HepG2 (cell line): ENCODE results near the gene TACC3. TPM values are rescaled to one million over a fixed set of nuclear protein-coding genes. Genes with fewer than 3 reads are reported as not detected.
A peak's percentile ranks its signal among the peaks of the same experiment; 100 is the strongest.

Source experiments
- CCDC6 ChIP-seq: sonication (generic); formaldehyde crosslinking; IDR thresholded peaks from 2 replicates; pipeline ENCODE4 v1.8.1; 2022; ENCODE audit warnings: mild to moderate bottlenecking, missing genetic modification reagents, moderate library complexity
- EP300 ChIP-seq, 3 experiments: sonication (generic) in 1 of 3; formaldehyde crosslinking in 1 of 3; IDR thresholded peaks; 2 replicates each; pipeline versions ENCODE4 v1.5.1 to v1.6.1; 2011 to 2020; ENCODE audit warnings: low read depth in 2 of 3, low read length in 2 of 3, borderline replicate concordance in 1 of 3, improper control_type of control experiment in 1 of 3, mild to moderate bottlenecking in 1 of 3, missing genetic modification reagents in 1 of 3, moderate library complexity in 1 of 3
- JDP2 ChIP-seq: sonication (generic); formaldehyde crosslinking; IDR thresholded peaks from 2 replicates; pipeline ENCODE4 v1.8.1; 2022; ENCODE audit warnings: missing genetic modification reagents, borderline replicate concordance
- KLF6 ChIP-seq: IDR thresholded peaks from 2 replicates; pipeline ENCODE4 v1.8.0; 2016; ENCODE audit warnings: missing biosample characterization, missing genetic modification reagents
- MATR3 ChIP-seq: sonication (generic); formaldehyde crosslinking; IDR thresholded peaks from 2 replicates; pipeline ENCODE4 v1.4.0; 2020; ENCODE audit warnings: missing genetic modification reagents
- PRPF4 ChIP-seq: fragments of 200-400 bp; formaldehyde crosslinking; IDR thresholded peaks from 2 replicates; pipeline ENCODE4 v1.6.1; 2016; ENCODE audit warnings: low read length, low read depth; ENCODE audit not compliant: poor library complexity, severe bottlenecking
- RFX3 ChIP-seq: IDR thresholded peaks from 2 replicates; pipeline ENCODE4 v1.6.1; 2016; ENCODE audit warnings: missing biosample characterization, missing genetic modification reagents
- RFXANK ChIP-seq: IDR thresholded peaks from 2 replicates; pipeline ENCODE4 v1.6.1; 2016
- SALL1 ChIP-seq: sonication (generic); formaldehyde crosslinking; IDR thresholded peaks from 2 replicates; pipeline ENCODE4 v1.8.0; 2022; ENCODE audit warnings: mild to moderate bottlenecking, missing genetic modification reagents
- SIN3A ChIP-seq: IDR thresholded peaks from 2 replicates; pipeline ENCODE4 v1.6.1; 2011; ENCODE audit warnings: low read depth, mild to moderate bottlenecking, control low read depth, low read length, borderline replicate concordance
- TEF ChIP-seq: sonication (generic); formaldehyde crosslinking; IDR thresholded peaks from 2 replicates; pipeline ENCODE4 v1.5.0; 2020; ENCODE audit warnings: missing genetic modification reagents
- TRIM24 ChIP-seq: sonication (generic); formaldehyde crosslinking; IDR thresholded peaks from 2 replicates; pipeline ENCODE4 v1.8.0; 2022; ENCODE audit warnings: mild to moderate bottlenecking, missing genetic modification reagents
- ZNF17 ChIP-seq: sonication (generic); formaldehyde crosslinking; IDR thresholded peaks from 2 replicates; pipeline ENCODE4 v1.5.0; 2020; ENCODE audit warnings: mild to moderate bottlenecking, missing genetic modification reagents
- ZNF280D ChIP-seq: sonication (generic); formaldehyde crosslinking; IDR thresholded peaks from 2 replicates; pipeline ENCODE4 v1.5.1; 2020; ENCODE audit warnings: mild to moderate bottlenecking, missing genetic modification reagents
- ZNF317 ChIP-seq: sonication (generic); formaldehyde crosslinking; IDR thresholded peaks from 2 replicates; pipeline ENCODE4 v1.5.0; 2020; ENCODE audit warnings: mild to moderate bottlenecking, missing genetic modification reagents
- ZNF513 ChIP-seq: sonication (generic); formaldehyde crosslinking; conservative IDR thresholded peaks from 2 replicates; pipeline ENCODE4 v1.5.0; 2020; ENCODE audit warnings: missing genetic modification reagents
- polyA plus RNA-seq, 8 experiments: library from polyadenylated mRNA; depleted of rRNA in 3 of 8; stranded (reverse) in 7 of 8; unstranded in 1 of 8; fragments of >200 nt; fragmentation: Illumina TruSeq in 4 of 8; extraction: Trizol in 4 of 8; gene quantifications; 2 replicates each; pipeline versions ENCODE4 v1.2.1 to v1.2.3, GENCODE V29; 2011 to 2016; ENCODE audit warnings: low read depth in 4 of 8, missing spikeins in 1 of 8, mixed read lengths in 1 of 8; ENCODE audit not compliant: insufficient read depth in 1 of 8
- total RNA-seq, 5 experiments: library from RNA; depleted of rRNA; stranded (reverse); fragments of >200 nt; fragmentation: Illumina TruSeq; extraction: Trizol; gene quantifications; 2 replicates each; pipeline ENCODE4 v1.2.3, GENCODE V29; 2016; ENCODE audit warnings: low read depth in 1 of 5
- TF ChIP-seq, protein P1 (sequence below): sonication (generic); formaldehyde crosslinking; IDR thresholded peaks from 2 replicates; pipeline ENCODE4 v1.5.1; 2020; ENCODE audit warnings: mild to moderate bottlenecking, missing genetic modification reagents, borderline replicate concordance

TACC3 gene
- total and polyA plus RNA-seq, 2 of the 13 experiments (the other 11 are each of a cell fraction or from before 2014, with no cell fraction given) = 20.3 to 21.2 TPM

DNA sequence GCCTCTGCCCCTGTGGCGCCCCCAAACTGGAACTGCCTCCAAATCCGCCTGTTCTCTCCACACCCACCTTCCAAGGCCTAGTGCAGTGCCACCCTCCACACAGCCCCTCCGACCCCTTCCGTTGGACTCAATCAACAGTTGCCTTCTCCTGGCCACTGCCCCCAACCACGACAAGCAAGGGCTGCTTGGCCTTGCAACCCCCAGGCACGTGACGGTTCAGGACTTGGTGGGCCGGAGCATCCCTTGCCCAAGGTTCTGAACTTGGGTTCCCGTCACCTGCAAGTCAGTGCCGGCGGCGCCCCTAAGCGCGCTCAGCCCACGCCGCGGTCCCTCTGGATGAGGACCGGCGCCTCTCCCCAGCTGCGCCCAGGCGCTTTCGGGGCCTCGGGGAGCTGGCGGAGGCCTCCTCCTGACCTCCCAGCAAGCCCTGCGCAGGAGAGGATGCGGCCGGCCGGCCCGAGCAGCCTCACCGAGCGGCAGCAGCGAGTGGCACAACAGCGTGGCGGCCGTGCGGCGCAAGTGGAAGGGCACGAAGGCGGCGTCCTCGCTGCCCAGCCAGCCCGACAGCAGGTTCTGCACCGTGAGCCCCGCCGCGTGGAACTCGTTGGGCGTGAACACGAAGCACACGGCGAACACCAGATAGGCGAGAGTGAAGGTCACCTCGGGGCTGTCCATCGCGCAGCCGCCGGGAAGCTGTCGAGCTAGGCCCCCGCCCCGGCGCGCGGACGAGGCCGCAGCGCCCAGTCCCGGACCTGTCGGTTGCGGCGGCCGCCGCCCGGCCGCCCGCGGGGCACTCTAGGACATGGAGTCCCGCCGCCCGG is 948 bp upstream of the TACC3 start (continued):
- TF ChIP-seq ZNF280D (no peak), TEF (CRISPR knock-in tag) (no peak), KLF6 (CRISPR knock-in tag) (no peak), RFXANK (no peak), RFX3 (CRISPR knock-in tag) (no peak), SIN3A (no peak), TRIM24 (CRISPR knock-in tag) (no peak), ZNF513 (CRISPR knock-in tag) (no peak; the same call in 1 of the 2 replicates), EP300 (IDR thresholded peaks at IDR 0.05; ENCODE audit: low read depth in 2 of 2, low read length in 2 of 2) (no peak), EP300 (CRISPR knock-in tag; IDR thresholded peaks at IDR 0.05; ENCODE audit: borderline replicate concordance) (no peak), PRPF4 (no peak), MATR3 (CRISPR knock-in tag) (no peak), ZNF317 (CRISPR knock-in tag) (peak; percentile 22; the same call in 1 of the 2 replicates), ZNF17 (CRISPR knock-in tag) (no peak), JDP2 (CRISPR knock-in tag) (no peak), CCDC6 (peak; percentile 36; the same call in 1 of the 2 replicates), SALL1 (peak; percentile 61)
- TF ChIP-seq, protein P1, sequence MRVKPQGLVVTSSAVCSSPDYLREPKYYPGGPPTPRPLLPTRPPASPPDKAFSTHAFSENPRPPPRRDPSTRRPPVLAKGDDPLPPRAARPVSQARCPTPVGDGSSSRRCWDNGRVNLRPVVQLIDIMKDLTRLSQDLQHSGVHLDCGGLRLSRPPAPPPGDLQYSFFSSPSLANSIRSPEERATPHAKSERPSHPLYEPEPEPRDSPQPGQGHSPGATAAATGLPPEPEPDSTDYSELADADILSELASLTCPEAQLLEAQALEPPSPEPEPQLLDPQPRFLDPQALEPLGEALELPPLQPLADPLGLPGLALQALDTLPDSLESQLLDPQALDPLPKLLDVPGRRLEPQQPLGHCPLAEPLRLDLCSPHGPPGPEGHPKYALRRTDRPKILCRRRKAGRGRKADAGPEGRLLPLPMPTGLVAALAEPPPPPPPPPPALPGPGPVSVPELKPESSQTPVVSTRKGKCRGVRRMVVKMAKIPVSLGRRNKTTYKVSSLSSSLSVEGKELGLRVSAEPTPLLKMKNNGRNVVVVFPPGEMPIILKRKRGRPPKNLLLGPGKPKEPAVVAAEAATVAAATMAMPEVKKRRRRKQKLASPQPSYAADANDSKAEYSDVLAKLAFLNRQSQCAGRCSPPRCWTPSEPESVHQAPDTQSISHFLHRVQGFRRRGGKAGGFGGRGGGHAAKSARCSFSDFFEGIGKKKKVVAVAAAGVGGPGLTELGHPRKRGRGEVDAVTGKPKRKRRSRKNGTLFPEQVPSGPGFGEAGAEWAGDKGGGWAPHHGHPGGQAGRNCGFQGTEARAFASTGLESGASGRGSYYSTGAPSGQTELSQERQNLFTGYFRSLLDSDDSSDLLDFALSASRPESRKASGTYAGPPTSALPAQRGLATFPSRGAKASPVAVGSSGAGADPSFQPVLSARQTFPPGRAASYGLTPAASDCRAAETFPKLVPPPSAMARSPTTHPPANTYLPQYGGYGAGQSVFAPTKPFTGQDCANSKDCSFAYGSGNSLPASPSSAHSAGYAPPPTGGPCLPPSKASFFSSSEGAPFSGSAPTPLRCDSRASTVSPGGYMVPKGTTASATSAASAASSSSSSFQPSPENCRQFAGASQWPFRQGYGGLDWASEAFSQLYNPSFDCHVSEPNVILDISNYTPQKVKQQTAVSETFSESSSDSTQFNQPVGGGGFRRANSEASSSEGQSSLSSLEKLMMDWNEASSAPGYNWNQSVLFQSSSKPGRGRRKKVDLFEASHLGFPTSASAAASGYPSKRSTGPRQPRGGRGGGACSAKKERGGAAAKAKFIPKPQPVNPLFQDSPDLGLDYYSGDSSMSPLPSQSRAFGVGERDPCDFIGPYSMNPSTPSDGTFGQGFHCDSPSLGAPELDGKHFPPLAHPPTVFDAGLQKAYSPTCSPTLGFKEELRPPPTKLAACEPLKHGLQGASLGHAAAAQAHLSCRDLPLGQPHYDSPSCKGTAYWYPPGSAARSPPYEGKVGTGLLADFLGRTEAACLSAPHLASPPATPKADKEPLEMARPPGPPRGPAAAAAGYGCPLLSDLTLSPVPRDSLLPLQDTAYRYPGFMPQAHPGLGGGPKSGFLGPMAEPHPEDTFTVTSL (CRISPR knock-in tag) = no peak
